RWPE2 (cell line): ENCODE data around the gene FOSL1.

Experiments used
- ATAC-seq: fragments of 200-7000 bp; cut with Tn5 transposase; 3 replicates; pipeline ENCODE4 v1.9.1; 2021; ENCODE audit warnings: low read depth
- DNase-seq: peaks from one replicate; pipeline ENCODE4 v3.0.0-alpha.2; 2020; ENCODE audit warnings: low spot score
- H3K27ac ChIP-seq: fragments of 450-650 bp; 2 replicates; pipeline ENCODE4 v1.5.1; 2017; ENCODE audit warnings: mild to moderate bottlenecking; ENCODE audit not compliant: poor library complexity, severe bottlenecking
- H3K27me3 ChIP-seq: fragments of 250-450 bp; sonication (Bioruptor Pico); 2 replicates; pipeline ENCODE4 v1.5.1; 2021; ENCODE audit warnings: mild to moderate bottlenecking, moderate library complexity; ENCODE audit not compliant: insufficient read depth, poor library complexity, severe bottlenecking
- H3K36me3 ChIP-seq: fragments of 250-450 bp; sonication (Bioruptor Pico); 2 replicates; pipeline ENCODE4 v1.5.1; 2020; ENCODE audit warnings: low read depth, mild to moderate bottlenecking, moderate library complexity
- H3K4me1 ChIP-seq: fragments of 250-450 bp; sonication (Bioruptor Pico); 2 replicates; pipeline ENCODE4 v1.5.1; 2021; ENCODE audit warnings: mild to moderate bottlenecking, moderate library complexity; ENCODE audit not compliant: insufficient read depth, poor library complexity, severe bottlenecking
- H3K4me3 ChIP-seq: fragments of 250-450 bp; sonication (Bioruptor Pico); 2 replicates; pipeline ENCODE4 v1.5.1; 2021; ENCODE audit warnings: mild to moderate bottlenecking, moderate library complexity; ENCODE audit not compliant: severe bottlenecking
- H3K9me3 ChIP-seq: fragments of 250-450 bp; sonication (Bioruptor Pico); 2 replicates; pipeline ENCODE4 v1.5.1; 2021; ENCODE audit warnings: mild to moderate bottlenecking, moderate library complexity; ENCODE audit not compliant: severe bottlenecking
- CTCF ChIP-seq: fragments of 450-650 bp; IDR thresholded peaks from one replicate; pipeline ENCODE4 v1.5.1; 2017; ENCODE audit warnings: mild to moderate bottlenecking, moderate library complexity; ENCODE audit not compliant: poor library complexity, severe bottlenecking

FOSL1 gene

GRCh38 chr11:65844231-65844872 is 55.8 kb downstream of the FOSL1 start:
- Histone ChIP-seq H3K27me3 (no peaks in the 10 kb centered on the region), H3K9me3 (no peaks in the 10 kb centered on the region), H3K27ac (no peak overlapping the region), H3K4me1 (no peaks in the 10 kb centered on the region), H3K4me3 (no peak overlapping the region), H3K36me3 (no peaks in the 10 kb centered on the region)
- TF ChIP-seq CTCF = no peak
- ATAC-seq (no peak), DNase-seq (no peak)

- TF ChIP-seq CTCF = no peak
- Histone ChIP-seq H3K4me3 (no peak overlapping the region), H3K4me1 (no peaks in the 10 kb centered on the region), H3K27me3 (no peaks in the 10 kb centered on the region), H3K27ac (no peak overlapping the region), H3K36me3 (no peaks in the 10 kb centered on the region), H3K9me3 (no peaks in the 10 kb centered on the region)
- no peak for DNase-seq
- ATAC-seq = no peak
These were observed 56.4 kb downstream of the FOSL1 start for GRCh38 chr11:65843811-65844210.

DNA sequence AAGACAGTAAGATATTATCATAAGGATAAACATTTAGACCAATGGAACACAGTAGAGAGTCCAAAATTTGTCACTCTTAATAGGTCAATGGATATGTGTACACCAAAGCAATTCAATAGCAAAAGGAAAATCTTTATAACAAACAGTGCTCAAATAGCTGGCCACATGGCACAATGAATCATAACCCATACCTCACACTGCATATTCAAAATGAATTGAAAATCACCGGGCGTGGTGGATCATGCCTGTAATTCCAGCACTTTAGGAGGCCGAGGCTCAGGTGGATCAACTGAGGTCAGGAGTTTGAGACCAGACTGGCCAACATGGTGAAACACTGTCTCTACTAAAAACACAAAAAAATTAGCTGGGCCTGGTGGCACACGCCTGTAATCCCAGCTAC is 58.0 kb downstream of the FOSL1 start:
- TF ChIP-seq CTCF = no peak
- ATAC-seq = peak; percentile 23; the same call in 1 of the 3 replicates
- Histone ChIP-seq H3K27me3 (no peaks in the 10 kb centered on the region), H3K27ac (no peak overlapping the region), H3K4me3 (no peak overlapping the region), H3K9me3 (no peaks in the 10 kb centered on the region), H3K36me3 (no peaks in the 10 kb centered on the region), H3K4me1 (no peaks in the 10 kb centered on the region)
- no peak for DNase-seq
